B cell (primary cell): Measurements from ENCODE around the gene LCN15. TPM values are rescaled to one million over a fixed set of nuclear protein-coding genes. Genes with fewer than 3 reads are reported as not detected.

Experiments
- ATAC-seq: fragments of 200-7000 bp; cut with Tn5 transposase; one replicate; pipeline ENCODE4 v1.10.0; 2021; ENCODE audit warnings: low read depth, mild to moderate bottlenecking, moderate number of reproducible peaks, moderate library complexity
- CTCF ChIA-PET: fragments of 350-600 bp; sonication (Branson Sonifier 250); formaldehyde crosslinking; loops from one replicate; lab custom pipeline; 2021; ENCODE audit warnings: antibody characterized with exemption, inconsistent platforms; lab: Charles Lee
- POLR2A ChIA-PET: fragments of 350-600 bp; sonication (Branson Sonifier 250); formaldehyde crosslinking; loops from one replicate; lab custom pipeline; 2021; ENCODE audit warnings: antibody characterized with exemption; lab: Charles Lee
- DNase-seq: peaks from one replicate; pipeline ENCODE4 v3.0.0; 2013
- H2AFZ ChIP-seq: 2 replicates; pipeline ENCODE4 v1.6.1; 2012; ENCODE audit warnings: mild to moderate bottlenecking, low read depth, low read length; ENCODE audit not compliant: insufficient read depth, poor library complexity, severe bottlenecking
- H3K27ac ChIP-seq, 2 donors: 1 replicate in 1 of 2; 2 replicates in 1 of 2; pipeline ENCODE4 v1.5.1; 2012 to 2013; ENCODE audit warnings: low read length in 2 of 2, mild to moderate bottlenecking in 2 of 2, moderate library complexity in 1 of 2
- H3K27me3 ChIP-seq, 4 experiments: fragments of 200-600 bp in 1 of 4; sonication (generic) in 1 of 4; replicated peaks in 1 of 4; 1 replicate in 2 of 4; 2 replicates in 2 of 4; pipeline versions ENCODE4 v1.6.1 to v1.7.0; 2013 to 2016; ENCODE audit warnings: low read length in 3 of 4, mild to moderate bottlenecking in 2 of 4, mixed read lengths in 1 of 4, moderate library complexity in 1 of 4; ENCODE audit not compliant: insufficient read depth in 4 of 4, control insufficient read depth in 3 of 4; ENCODE audit errors: control extremely low read depth in 1 of 4
- H3K36me3 ChIP-seq, 2 experiments: replicated peaks in 1 of 2; 1 replicate in 1 of 2; 2 replicates in 1 of 2; pipeline versions ENCODE4 v1.6.1 to v1.7.1; 2013; ENCODE audit warnings: low read length in 1 of 2; ENCODE audit not compliant: insufficient read depth in 2 of 2, control insufficient read depth in 1 of 2; ENCODE audit errors: control extremely low read depth in 1 of 2, extremely low read depth in 1 of 2
- H3K4me1 ChIP-seq, 2 donors: fragments of 200-600 bp in 1 of 2; sonication (generic) in 1 of 2; 1 replicate in 1 of 2; 2 replicates in 1 of 2; pipeline versions ENCODE4 v1.5.1 to v1.6.1; 2013 to 2017; ENCODE audit warnings: low read length in 2 of 2; ENCODE audit not compliant: control insufficient read depth in 2 of 2, insufficient read depth in 2 of 2
- H3K4me2 ChIP-seq: replicated peaks from 2 replicates; pipeline ENCODE3; 2012; ENCODE audit warnings: mild to moderate bottlenecking, low read depth, low read length; ENCODE audit not compliant: poor library complexity, severe bottlenecking
- H3K4me3 ChIP-seq, 5 experiments: fragments of 200-600 bp in 1 of 5; sonication (generic) in 1 of 5; 1 replicate in 3 of 5; 2 replicates in 2 of 5; pipeline versions ENCODE4 v1.5.1 to v1.7.0; 2011 to 2016; ENCODE audit warnings: low read length in 4 of 5, mild to moderate bottlenecking in 4 of 5, low read depth in 2 of 5, control low read depth in 1 of 5, moderate library complexity in 1 of 5; ENCODE audit not compliant: insufficient read depth in 1 of 5; ENCODE audit errors: control extremely low read depth in 1 of 5, extremely low read depth in 1 of 5
- H3K79me2 ChIP-seq: fragments of 200-600 bp; sonication (generic); one replicate; pipeline ENCODE4 v1.6.0; 2016; ENCODE audit warnings: low read length; ENCODE audit not compliant: control insufficient read depth, insufficient read depth
- H3K9ac ChIP-seq: fragments of 200-600 bp; sonication (generic); 2 replicates; pipeline ENCODE4 v1.6.1; 2017; ENCODE audit warnings: mild to moderate bottlenecking, low read length, moderate library complexity
- H3K9me3 ChIP-seq, 3 donors: one replicate each; pipeline versions ENCODE4 v1.6.1 to v1.7.1; 2013; ENCODE audit warnings: low read length in 2 of 3; ENCODE audit not compliant: control insufficient read depth in 2 of 3, insufficient read depth in 1 of 3; ENCODE audit errors: control extremely low read depth in 1 of 3
- H4K20me1 ChIP-seq: 2 replicates; pipeline ENCODE4 v1.6.0; 2012; ENCODE audit warnings: mild to moderate bottlenecking, low read length; ENCODE audit not compliant: insufficient read depth, control insufficient read depth, poor library complexity, severe bottlenecking
- H3K27ac Mint-ChIP-seq: one replicate; pipeline ENCODE4 v1.8.0; 2021; ENCODE audit warnings: mixed read lengths
- H3K27me3 Mint-ChIP-seq: one replicate; pipeline ENCODE4 v1.8.0; 2021; ENCODE audit warnings: mixed read lengths
- H3K4me1 Mint-ChIP-seq: one replicate; pipeline ENCODE4 v1.8.0; 2021; ENCODE audit warnings: mixed read lengths
- H3K4me3 Mint-ChIP-seq: one replicate; pipeline ENCODE4 v1.8.0; 2021; ENCODE audit warnings: mixed read lengths
- H3K9me3 Mint-ChIP-seq: one replicate; pipeline ENCODE4 v1.8.0; 2022; ENCODE audit warnings: mixed read lengths; ENCODE audit not compliant: insufficient read depth
- EZH2 ChIP-seq: IDR thresholded peaks from 2 replicates; pipeline ENCODE4 v1.6.1; 2012; ENCODE audit warnings: borderline replicate concordance, low read depth, mild to moderate bottlenecking, moderate library complexity, low read length; ENCODE audit not compliant: insufficient read depth, poor library complexity, severe bottlenecking
- WGBS: methylation state at CpG from one replicate; pipeline ENCODE4 v1.1.5; 2013; ENCODE audit warnings: missing lambda C conversion rate; ENCODE audit not compliant: insufficient coverage; 5-methylcytosine and 5-hydroxymethylcytosine counted together
- intact Hi-C: fragments of 100-400 bp; cut with micrococcal nuclease; formaldehyde crosslinking; loops from one replicate; pipeline ENCODE4 v1.10.0; 2022
- polyA plus RNA-seq: library from polyadenylated mRNA; depleted of rRNA; stranded (reverse); fragments of >200 nt; gene quantifications from 2 replicates; pipeline ENCODE4 v1.2.3, GENCODE V29; 2012
- total RNA-seq, 2 donors: library from RNA; stranded (reverse); fragments of 120-200 nt in 1 of 2; gene quantifications; 1 replicate in 1 of 2; 2 replicates in 1 of 2; pipeline versions ENCODE4 v1.2.3 to v1.2.4, GENCODE V29; 2013 to 2022
- TF ChIP-seq, protein P1 (sequence below): fragments of 200-600 bp; IDR thresholded peaks from one replicate; pipeline ENCODE4 v1.8.0; 2022; ENCODE audit warnings: antibody characterized with exemption, mild to moderate bottlenecking

LCN15 gene
- total and polyA plus RNA-seq, 2 donors (not counting 1 experiment from before 2014, with no cell fraction given): not detected

DNA sequence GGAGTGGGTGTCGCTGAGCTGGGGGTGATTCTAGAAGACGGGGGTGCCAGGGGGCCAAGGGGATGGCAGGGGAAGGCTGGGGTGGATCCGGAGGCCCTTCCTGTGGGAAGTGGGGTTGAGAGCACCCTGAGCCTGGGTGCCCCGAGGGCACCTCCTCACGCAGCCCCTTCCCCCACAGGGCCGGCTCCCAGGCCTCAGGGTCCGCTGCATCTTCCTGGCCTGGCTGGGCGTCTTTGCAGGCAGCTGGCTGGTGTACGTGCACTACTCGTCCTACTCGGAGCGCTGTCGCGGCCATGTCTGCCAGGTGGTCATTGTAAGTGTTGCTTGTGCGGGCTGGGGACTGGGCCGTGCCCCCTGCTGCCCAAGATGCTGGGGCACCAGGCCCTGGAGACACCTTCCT lies 46.9 kb downstream of the LCN15 start:
- Histone ChIP-seq H3K9ac (no peak overlapping the region), H3K27me3 (peaks cover 0 to 19% (median 3%) of the 10 kb centered on the region in 4 experiments), H4K20me1 (peaks cover 23% of the 10 kb centered on the region), H3K36me3 (peaks cover 0 to 11% of the 10 kb centered on the region in 2 experiments), H3K9me3 (peaks cover 0 to 4% (median 0%) of the 10 kb centered on the region in 3 donors), H3K27ac (no peak overlapping the region), H3K79me2 (peaks cover 4% of the 10 kb centered on the region), H3K4me3 (no peak overlapping the region), H3K4me1 (peaks cover 34 to 52% of the 10 kb centered on the region in 2 donors), H3K4me2 (no peak overlapping the region), H2AFZ (no peak overlapping the region)
- intact Hi-C loops: loop anchor here (10.0 kb wide), 1 partner anchor 53 kb away; the partner anchor contains the start of gene EGFL7
- no peak overlapping the region for H3K27ac Mint-ChIP-seq
- no peak for TF ChIP-seq EZH2
- TF ChIP-seq, protein P1, sequence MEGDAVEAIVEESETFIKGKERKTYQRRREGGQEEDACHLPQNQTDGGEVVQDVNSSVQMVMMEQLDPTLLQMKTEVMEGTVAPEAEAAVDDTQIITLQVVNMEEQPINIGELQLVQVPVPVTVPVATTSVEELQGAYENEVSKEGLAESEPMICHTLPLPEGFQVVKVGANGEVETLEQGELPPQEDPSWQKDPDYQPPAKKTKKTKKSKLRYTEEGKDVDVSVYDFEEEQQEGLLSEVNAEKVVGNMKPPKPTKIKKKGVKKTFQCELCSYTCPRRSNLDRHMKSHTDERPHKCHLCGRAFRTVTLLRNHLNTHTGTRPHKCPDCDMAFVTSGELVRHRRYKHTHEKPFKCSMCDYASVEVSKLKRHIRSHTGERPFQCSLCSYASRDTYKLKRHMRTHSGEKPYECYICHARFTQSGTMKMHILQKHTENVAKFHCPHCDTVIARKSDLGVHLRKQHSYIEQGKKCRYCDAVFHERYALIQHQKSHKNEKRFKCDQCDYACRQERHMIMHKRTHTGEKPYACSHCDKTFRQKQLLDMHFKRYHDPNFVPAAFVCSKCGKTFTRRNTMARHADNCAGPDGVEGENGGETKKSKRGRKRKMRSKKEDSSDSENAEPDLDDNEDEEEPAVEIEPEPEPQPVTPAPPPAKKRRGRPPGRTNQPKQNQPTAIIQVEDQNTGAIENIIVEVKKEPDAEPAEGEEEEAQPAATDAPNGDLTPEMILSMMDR: no peak
- DNase-seq (no peak), ATAC-seq (no peak)
- ChIA-PET CTCF (interaction anchor here (0.7 to 4.0 kb wide), 2 partner anchors 10 to 105 kb away, joined by 5 to 23 read pairs; no protein-coding TSS in a partner anchor), POLR2A (interaction anchor here (0.6 to 2.7 kb wide), 3 partner anchors 11 to 369 kb away, joined by 3 to 11 read pairs (median 3); no protein-coding TSS in a partner anchor)
- peaks cover 32% of the 10 kb centered on the region for H3K4me1 Mint-ChIP-seq
- no peak overlapping the region for H3K4me3 Mint-ChIP-seq
- peaks cover 14% of the 10 kb centered on the region for H3K27me3 Mint-ChIP-seq
- 86% methylated on average over 13 of the region's 16 CpGs for WGBS
- no peaks in the 10 kb centered on the region for H3K9me3 Mint-ChIP-seq

GRCh38 chr9:136714893-136715274 lies 49.4 kb downstream of the LCN15 start:
- 31% methylated on average over 8 of the region's 8 CpGs for WGBS
- Histone ChIP-seq H3K4me3 (peak overlapping the region in 1 of 5 experiments; percentile 48), H3K4me1 (peaks cover 39 to 51% of the 10 kb centered on the region in 2 donors), H2AFZ (peak overlapping the region; percentile 46), H3K27me3 (peaks cover 0 to 38% (median 6%) of the 10 kb centered on the region in 4 experiments), H3K36me3 (no peaks in the 10 kb centered on the region), H4K20me1 (no peaks in the 10 kb centered on the region), H3K79me2 (peaks cover 4% of the 10 kb centered on the region), H3K9me3 (peaks cover 0 to 4% (median 0%) of the 10 kb centered on the region in 3 donors), H3K9ac (no peak overlapping the region), H3K27ac (peak overlapping the region; percentile 18 to 33), H3K4me2 (peak overlapping the region; percentile 82)
- Mint-ChIP-seq H3K9me3 (no peaks in the 10 kb centered on the region), H3K4me1 (peaks cover 31% of the 10 kb centered on the region), H3K27ac (no peak overlapping the region), H3K27me3 (peaks cover 20% of the 10 kb centered on the region), H3K4me3 (peak overlapping the region; percentile 50)
- no peak for ATAC-seq
- ChIA-PET POLR2A (interaction anchor here (0.6 to 2.4 kb wide), 4 partner anchors 12 to 147 kb away, joined by 3 to 8 read pairs (median 6); no protein-coding TSS in a partner anchor), CTCF (interaction anchor here (4.0 kb wide), 1 partner anchor 12 kb away, joined by 23 read pairs; no protein-coding TSS in a partner anchor)
- no peak for DNase-seq
- intact Hi-C loops: loop anchor here (10.0 kb wide), 1 partner anchor 50 kb away; the partner anchor contains the start of gene EGFL7
- TF ChIP-seq EZH2: no peak
